ENCODE measurements around the gene LXN.

Gene LXN

DNA sequence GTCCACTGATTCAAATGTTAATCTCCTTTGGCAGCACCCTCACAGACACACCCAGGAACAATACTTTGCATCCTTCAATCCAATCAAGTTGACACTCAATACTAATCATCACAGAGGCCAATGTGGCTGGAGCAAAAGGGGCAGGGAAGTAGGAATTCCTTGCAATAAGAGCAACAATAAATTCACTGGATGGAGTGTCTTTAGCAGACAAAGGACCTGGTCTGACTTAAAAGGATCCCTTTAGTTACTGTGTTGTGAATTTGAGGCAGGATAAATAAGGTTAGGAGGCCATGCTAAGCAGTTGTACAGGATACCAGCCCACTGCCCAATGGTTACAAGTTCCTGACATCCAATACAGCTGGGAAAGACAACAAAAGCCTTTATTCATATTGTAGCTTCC is 40.5 kb downstream of the LXN start:
- no peak for DNase-seq
- Histone ChIP-seq H3K27me3 (no peaks in the 10 kb centered on the region; the same call in 1 of the 2 replicates), H3K4me3 (ENCODE audit: low read depth, low read length) (no peak overlapping the region), H3K36me3 (no peaks in the 10 kb centered on the region), H3K9me3 (no peaks in the 10 kb centered on the region), H3K4me1 (no peaks in the 10 kb centered on the region)
- TF ChIP-seq, protein P1, sequence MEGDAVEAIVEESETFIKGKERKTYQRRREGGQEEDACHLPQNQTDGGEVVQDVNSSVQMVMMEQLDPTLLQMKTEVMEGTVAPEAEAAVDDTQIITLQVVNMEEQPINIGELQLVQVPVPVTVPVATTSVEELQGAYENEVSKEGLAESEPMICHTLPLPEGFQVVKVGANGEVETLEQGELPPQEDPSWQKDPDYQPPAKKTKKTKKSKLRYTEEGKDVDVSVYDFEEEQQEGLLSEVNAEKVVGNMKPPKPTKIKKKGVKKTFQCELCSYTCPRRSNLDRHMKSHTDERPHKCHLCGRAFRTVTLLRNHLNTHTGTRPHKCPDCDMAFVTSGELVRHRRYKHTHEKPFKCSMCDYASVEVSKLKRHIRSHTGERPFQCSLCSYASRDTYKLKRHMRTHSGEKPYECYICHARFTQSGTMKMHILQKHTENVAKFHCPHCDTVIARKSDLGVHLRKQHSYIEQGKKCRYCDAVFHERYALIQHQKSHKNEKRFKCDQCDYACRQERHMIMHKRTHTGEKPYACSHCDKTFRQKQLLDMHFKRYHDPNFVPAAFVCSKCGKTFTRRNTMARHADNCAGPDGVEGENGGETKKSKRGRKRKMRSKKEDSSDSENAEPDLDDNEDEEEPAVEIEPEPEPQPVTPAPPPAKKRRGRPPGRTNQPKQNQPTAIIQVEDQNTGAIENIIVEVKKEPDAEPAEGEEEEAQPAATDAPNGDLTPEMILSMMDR (IDR thresholded peaks at IDR 0.05; ENCODE audit: low read depth, low read length) = no peak

DNA sequence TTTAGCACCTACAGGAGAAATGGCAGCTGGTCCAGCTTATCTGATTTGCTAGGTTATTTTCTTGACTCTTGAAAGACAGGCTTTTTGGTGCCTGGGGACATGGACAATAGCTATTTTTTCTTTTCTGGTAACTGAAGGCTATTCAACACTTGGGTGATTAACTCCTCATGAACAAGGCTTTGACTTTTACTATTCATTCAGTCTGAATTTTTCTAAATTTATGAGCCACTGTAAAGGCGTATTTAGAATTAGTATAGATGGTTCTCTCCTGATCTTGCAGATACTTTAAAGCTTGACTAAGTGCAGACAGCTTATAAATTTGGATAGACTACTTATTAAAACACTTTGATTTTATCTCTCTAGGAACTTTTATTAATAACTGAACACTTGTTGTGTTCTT is 46.6 kb downstream of the LXN start:
- no peaks in the 10 kb centered on the region for H3K36me3 ChIP-seq
- no peak overlapping the region for H3K4me3 ChIP-seq (ENCODE audit: low read depth, low read length)
- no peak for DNase-seq
- H3K27me3 ChIP-seq = no peaks in the 10 kb centered on the region
- TF ChIP-seq, protein P1 (IDR thresholded peaks at IDR 0.05; ENCODE audit: low read depth, low read length) = no peak
- no peaks in the 10 kb centered on the region for H3K4me1 ChIP-seq
- H3K9me3 ChIP-seq = no peaks in the 10 kb centered on the region

DNA sequence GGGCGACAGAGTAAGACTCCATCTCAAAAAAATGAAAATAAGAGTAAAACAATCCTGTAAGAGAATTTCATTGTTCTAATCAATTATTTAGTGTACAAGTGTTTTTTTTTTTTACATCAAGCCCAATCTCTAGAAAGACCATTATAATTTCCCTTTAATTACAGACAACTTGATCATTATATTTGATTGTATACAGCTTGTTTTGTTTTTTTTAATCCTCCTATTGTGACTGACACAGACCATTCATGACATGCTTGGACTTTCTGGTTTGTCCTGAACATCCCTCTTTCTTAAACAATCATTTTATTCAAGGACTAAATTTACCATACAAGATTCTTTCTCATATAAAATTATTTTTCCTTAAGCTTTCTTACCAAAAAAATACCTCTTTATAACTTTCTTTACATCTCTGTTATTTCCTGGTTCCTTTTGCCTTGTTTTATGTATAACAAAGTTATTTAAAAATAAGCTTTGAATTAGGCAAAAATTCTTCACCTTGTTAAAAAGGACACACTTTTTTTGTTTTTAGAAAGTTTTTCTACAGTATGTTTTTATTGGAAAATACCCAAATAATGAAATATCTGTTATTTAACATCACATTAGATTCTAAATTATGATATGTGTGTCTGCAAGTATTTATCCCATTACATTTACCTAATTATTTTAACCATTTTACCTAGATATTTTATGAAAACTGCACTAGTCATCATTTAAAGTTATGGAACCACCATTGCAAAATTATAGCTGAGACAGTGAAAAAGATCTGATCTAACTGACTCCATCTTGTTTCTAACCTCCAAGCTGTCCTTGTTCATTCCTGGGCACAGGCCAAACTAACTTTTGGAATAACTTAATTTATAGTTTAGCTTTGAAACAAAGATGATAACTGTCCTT is 54.2 kb downstream of the LXN start:
- no peak for DNase-seq
- H3K9me3 ChIP-seq = no peaks in the 10 kb centered on the region; the same call in 1 of the 2 replicates
- no peaks in the 10 kb centered on the region for H3K4me1 ChIP-seq

More for the DNA sequence above, 54.2 kb downstream of the LXN start:
- no peaks in the 10 kb centered on the region for H3K36me3 ChIP-seq
- no peaks in the 10 kb centered on the region for H3K27me3 ChIP-seq
- no peak overlapping the region for H3K4me3 ChIP-seq (ENCODE audit: low read depth, low read length)
- TF ChIP-seq, protein P1 (IDR thresholded peaks at IDR 0.05; ENCODE audit: low read depth, low read length) = no peak
